Lower leg skin (tissue), 4 donors: ENCODE results near the gene WWOX. TPM values are rescaled to one million over a fixed set of nuclear protein-coding genes. Genes with fewer than 3 reads are reported as not detected.

Source experiments
- DNase-seq, 2 donors: peaks; one replicate each; pipeline ENCODE4 v3.0.0-alpha.2; 2019; ENCODE audit warnings: low spot score in 2 of 2
- H3K4me3 ChIP-seq: fragments of 200-600 bp; sonication (generic); 2 replicates; pipeline ENCODE4 v1.5.1; 2017; ENCODE audit warnings: mild to moderate bottlenecking, low read depth; ENCODE audit not compliant: poor library complexity, severe bottlenecking
- CTCF ChIP-seq, 3 donors: fragments of 450-650 bp; IDR thresholded peaks; one replicate each; pipeline ENCODE4 v1.5.1; 2016; ENCODE audit warnings: antibody characterized with exemption in 3 of 3, mild to moderate bottlenecking in 3 of 3, moderate library complexity in 2 of 3
- POLR2A ChIP-seq, 2 donors: fragments of 450-650 bp; IDR thresholded peaks; one replicate each; pipeline ENCODE4 v1.6.1; 2016 to 2017; ENCODE audit warnings: antibody characterized with exemption in 2 of 2, mild to moderate bottlenecking in 1 of 2, moderate library complexity in 1 of 2
- WGBS, 2 donors: methylation state at CpG; one replicate each; pipeline ENCODE4 v1.1.5; 2018; 5-methylcytosine and 5-hydroxymethylcytosine counted together
- intact Hi-C: fragments of 100-400 bp; cut with DNase I; formaldehyde crosslinking; loops from one replicate; pipeline ENCODE4 v1.15.0; 2023; ENCODE audit warnings: low total_unique reads
- total RNA-seq, 4 donors: library from RNA; depleted of rRNA; stranded (reverse); fragments of >200 nt; gene quantifications; one replicate each; pipeline ENCODE4 v1.1.0, GENCODE V29; 2016

WWOX gene
- total RNA-seq, 4 donors from 2014 or later: 21.0 to 82.7 (median 36.1) TPM

- intact Hi-C loops: no loop called here
- WGBS, 2 donors: 90 to 97% methylated on average over 3 of the region's 3 CpGs
- no peak for DNase-seq
- no peak for TF ChIP-seq CTCF (IDR thresholded peaks at IDR 0.05)
- no peak for TF ChIP-seq POLR2A (IDR thresholded peaks at IDR 0.05)
- H3K4me3 ChIP-seq: no peak overlapping the region
These were observed 95.5 kb downstream of the WWOX start for GRCh38 chr16:78194948-78195347.

GRCh38 chr16:78195797-78196196 lies 96.3 kb downstream of the WWOX start:
- WGBS, 2 donors: 70 to 75% methylated on average over 4 of the region's 4 CpGs
- no peak for DNase-seq
- no peak overlapping the region for H3K4me3 ChIP-seq
- intact Hi-C loops: no loop called here
- no peak for TF ChIP-seq CTCF (IDR thresholded peaks at IDR 0.05)
- TF ChIP-seq POLR2A (IDR thresholded peaks at IDR 0.05): no peak

- 36 to 58% methylated on average over 2 of the region's 2 CpGs for WGBS, 2 donors
- intact Hi-C loops: no loop called here
- no peak for DNase-seq
These were observed 97.0 kb downstream of the WWOX start for GRCh38 chr16:78196502-78196901.

GRCh38 chr16:78198288-78198687 lies 98.8 kb downstream of the WWOX start:
- TF ChIP-seq POLR2A (IDR thresholded peaks at IDR 0.05): no peak
- no peak for TF ChIP-seq CTCF (IDR thresholded peaks at IDR 0.05)

More at GRCh38 chr16:78196502-78196901, 97.0 kb downstream of the WWOX start:
- H3K4me3 ChIP-seq: no peak overlapping the region
- TF ChIP-seq POLR2A (IDR thresholded peaks at IDR 0.05) (no peak), CTCF (IDR thresholded peaks at IDR 0.05) (no peak)

GRCh38 chr16:78199325-78200022 lies 100.0 kb downstream of the WWOX start:
- no peak for DNase-seq
- 84 to 86% methylated on average over 7 of the region's 7 CpGs for WGBS, 2 donors
- TF ChIP-seq CTCF (IDR thresholded peaks at IDR 0.05): no peak
- no peak for TF ChIP-seq POLR2A (IDR thresholded peaks at IDR 0.05)
- H3K4me3 ChIP-seq: no peak overlapping the region
- intact Hi-C loops: no loop called here

More at GRCh38 chr16:78198288-78198687, 98.8 kb downstream of the WWOX start:
- intact Hi-C loops: no loop called here
- H3K4me3 ChIP-seq: no peak overlapping the region
- DNase-seq: no peak
- WGBS, 2 donors: 85 to 90% methylated on average over 5 of the region's 5 CpGs

GRCh38 chr16:78200023-78200389 lies 100.6 kb downstream of the WWOX start:
- DNase-seq: no peak
- no peak overlapping the region for H3K4me3 ChIP-seq
- 91 to 92% methylated on average over 7 of the region's 7 CpGs for WGBS, 2 donors
- TF ChIP-seq CTCF (IDR thresholded peaks at IDR 0.05) (no peak), POLR2A (IDR thresholded peaks at IDR 0.05) (no peak)
- intact Hi-C loops: no loop called here
